Hepatocyte (in vitro differentiated cells): Measurements from ENCODE around the gene EVA1A. TPM values are rescaled to one million over a fixed set of nuclear protein-coding genes. Genes with fewer than 3 reads are reported as not detected.

Source experiments
- DNase-seq: peaks from one replicate; pipeline ENCODE4 v3.0.0-alpha.2; 2016; ENCODE audit warnings: low spot score
- H2AFZ ChIP-seq: fragments of 200-600 bp; sonication (generic); 2 replicates; pipeline ENCODE4 v1.6.0; 2016; ENCODE audit warnings: antibody characterized with exemption, mild to moderate bottlenecking
- H3K27ac ChIP-seq: fragments of 200-600 bp; sonication (generic); 2 replicates; pipeline ENCODE4 v1.5.1; 2016; ENCODE audit warnings: mild to moderate bottlenecking
- H3K27me3 ChIP-seq: fragments of 200-600 bp; sonication (generic); 2 replicates; pipeline ENCODE4 v1.6.1; 2016
- H3K36me3 ChIP-seq: fragments of 200-600 bp; sonication (generic); replicated peaks from 2 replicates; pipeline ENCODE4 v1.5.1; 2016; ENCODE audit warnings: low read depth; ENCODE audit not compliant: insufficient read depth
- H3K4me1 ChIP-seq: fragments of 200-600 bp; sonication (generic); 2 replicates; pipeline ENCODE4 v1.5.1; 2016; ENCODE audit warnings: mild to moderate bottlenecking, moderate library complexity; ENCODE audit not compliant: insufficient read depth
- H3K4me2 ChIP-seq: fragments of 200-600 bp; sonication (generic); 2 replicates; pipeline ENCODE4 v1.6.0; 2016
- H3K4me3 ChIP-seq: fragments of 200-600 bp; sonication (generic); 2 replicates; pipeline ENCODE4 v1.5.1; 2016; ENCODE audit warnings: mild to moderate bottlenecking
- H3K79me2 ChIP-seq: fragments of 200-600 bp; sonication (generic); 2 replicates; pipeline ENCODE4 v1.6.0; 2017; ENCODE audit warnings: mild to moderate bottlenecking
- H3K9me2 ChIP-seq: fragments of 200-600 bp; sonication (generic); replicated peaks from 2 replicates; pipeline ENCODE4 v1.6.0; 2017; ENCODE audit warnings: mild to moderate bottlenecking; ENCODE audit not compliant: insufficient read depth
- H3K9me3 ChIP-seq: fragments of 200-600 bp; sonication (generic); 2 replicates; pipeline ENCODE4 v1.5.1; 2016; ENCODE audit warnings: low read depth, mild to moderate bottlenecking
- H4K20me1 ChIP-seq: fragments of 200-600 bp; sonication (generic); 2 replicates; pipeline ENCODE4 v1.6.0; 2016; ENCODE audit warnings: mild to moderate bottlenecking; ENCODE audit not compliant: insufficient read depth, poor library complexity, severe bottlenecking
- CTCF ChIP-seq: fragments of 200-600 bp; sonication (generic); IDR thresholded peaks from 2 replicates; pipeline ENCODE4 v1.5.1; 2016; ENCODE audit warnings: antibody characterized with exemption, mild to moderate bottlenecking; ENCODE audit not compliant: poor library complexity
- EZH2 ChIP-seq: fragments of 200-600 bp; sonication (generic); IDR thresholded peaks from 2 replicates; pipeline ENCODE4 v1.6.1; 2016; ENCODE audit warnings: antibody characterized with exemption, mild to moderate bottlenecking, borderline replicate concordance
- EZH2phosphoT487 ChIP-seq: fragments of 200-600 bp; sonication (generic); IDR thresholded peaks from one replicate; pipeline ENCODE4 v1.6.1; 2018; ENCODE audit warnings: antibody characterized with exemption, mild to moderate bottlenecking, low read depth, moderate library complexity; ENCODE audit not compliant: unreplicated experiment, severe bottlenecking
- whole genome bisulfite sequencing: methylation state at CpG from one replicate; pipeline ENCODE4 v1.1.6; 2016; ENCODE audit warnings: low lambda C conversion rate; ENCODE audit errors: missing lambda C conversion rate; 5-methylcytosine and 5-hydroxymethylcytosine counted together
- polyA plus RNA-seq: library from polyadenylated mRNA; unstranded; fragments of >200 nt; fragmentation: Nextera tagmentation; extraction: Ambion mirVana; gene quantifications from 2 replicates; pipeline ENCODE4 v1.2.1, GENCODE V29; 2016
- total RNA-seq: library from RNA; depleted of rRNA; stranded (reverse); fragments of >200 nt; gene quantifications from 2 replicates; pipeline ENCODE4 v1.2.3, GENCODE V29; 2014

Gene EVA1A
- total and polyA plus RNA-seq, 2 experiments from 2014 or later, result 15.3 to 30.8 TPM

- H3K4me2 ChIP-seq, result no peak overlapping the region
- no peak overlapping the region for H2AFZ ChIP-seq
- no peak overlapping the region for H3K4me3 ChIP-seq
- peaks cover 15% of the 10 kb centered on the region for H3K4me1 ChIP-seq
- H3K36me3 ChIP-seq, result no peaks in the 10 kb centered on the region
- no peaks in the 10 kb centered on the region for H3K9me2 ChIP-seq
- H4K20me1 ChIP-seq, result no peaks in the 10 kb centered on the region
- no peak overlapping the region for H3K27ac ChIP-seq
- TF ChIP-seq EZH2 (no peak), EZH2phosphoT487 (no peak), CTCF (no peak)
- H3K79me2 ChIP-seq, result no peaks in the 10 kb centered on the region
- WGBS, result 82% methylated on average over 3 of the region's 3 CpGs
- no peaks in the 10 kb centered on the region for H3K9me3 ChIP-seq
- H3K27me3 ChIP-seq, result no peaks in the 10 kb centered on the region
- DNase-seq, result no peak
These were observed 39.4 kb downstream of the EVA1A start for GRCh38 chr2:75521225-75521872.

GRCh38 chr2:75519843-75520242 is 40.9 kb downstream of the EVA1A start:
- Histone ChIP-seq H3K4me2 (no peak overlapping the region), H3K4me1 (peaks cover 15% of the 10 kb centered on the region), H2AFZ (no peak overlapping the region), H3K9me3 (no peaks in the 10 kb centered on the region), H3K9me2 (no peaks in the 10 kb centered on the region), H3K4me3 (no peak overlapping the region), H3K79me2 (no peaks in the 10 kb centered on the region), H3K36me3 (no peaks in the 10 kb centered on the region), H3K27ac (no peak overlapping the region), H3K27me3 (no peaks in the 10 kb centered on the region), H4K20me1 (no peaks in the 10 kb centered on the region)
- TF ChIP-seq EZH2 (no peak), CTCF (no peak), EZH2phosphoT487 (no peak)
- no peak for DNase-seq

GRCh38 chr2:75518638-75519465 is 41.9 kb downstream of the EVA1A start:
- Histone ChIP-seq H4K20me1 (no peaks in the 10 kb centered on the region), H3K27ac (peak overlapping the region; percentile 26), H3K4me1 (peaks cover 15% of the 10 kb centered on the region), H3K27me3 (no peaks in the 10 kb centered on the region), H3K9me3 (no peaks in the 10 kb centered on the region), H3K79me2 (no peaks in the 10 kb centered on the region), H3K4me3 (no peak overlapping the region), H2AFZ (no peak overlapping the region), H3K36me3 (no peaks in the 10 kb centered on the region), H3K4me2 (no peak overlapping the region), H3K9me2 (no peaks in the 10 kb centered on the region)
- peak; percentile 28 for DNase-seq
- WGBS, result 87% methylated on average over 10 of the region's 10 CpGs
- no peak for TF ChIP-seq EZH2phosphoT487

DNA sequence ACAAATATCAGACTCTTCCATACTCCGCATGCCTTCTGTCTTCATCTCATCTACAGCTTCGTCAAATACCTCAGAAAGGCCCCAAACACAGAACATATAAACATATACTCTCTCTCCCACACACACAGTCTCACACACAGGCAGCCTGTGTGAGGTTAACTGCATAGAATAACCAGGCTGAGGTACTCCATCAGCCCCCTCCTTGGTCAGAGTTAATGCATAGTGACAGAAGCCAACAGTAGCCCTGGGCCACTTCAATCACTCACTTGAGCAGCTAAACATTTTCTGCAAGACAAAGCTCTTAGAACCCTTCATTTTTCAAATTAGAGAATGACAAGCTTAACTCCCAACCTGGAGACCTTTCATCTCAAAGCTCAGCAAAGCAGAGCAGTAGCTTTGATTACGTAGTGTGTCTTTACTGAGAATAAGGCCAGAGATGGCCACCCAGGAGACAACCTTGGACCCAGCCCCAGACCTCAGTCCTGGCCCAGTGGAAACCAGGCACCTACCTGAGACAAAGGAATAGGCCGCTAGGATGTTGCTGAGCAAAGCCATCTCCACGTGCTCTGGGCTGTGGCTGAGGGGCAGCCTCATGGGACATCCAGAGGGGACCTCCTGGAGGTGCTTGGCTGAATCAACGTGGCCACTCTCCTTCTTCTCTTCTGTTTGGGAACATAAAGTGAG is 43.0 kb downstream of the EVA1A start:
- no peak overlapping the region for H3K4me3 ChIP-seq
- no peak for DNase-seq
- no peaks in the 10 kb centered on the region for H3K9me2 ChIP-seq
- H3K4me1 ChIP-seq, result peaks cover 15% of the 10 kb centered on the region
- H4K20me1 ChIP-seq, result no peaks in the 10 kb centered on the region
- peaks cover 3% of the 10 kb centered on the region for H3K79me2 ChIP-seq
- no peaks in the 10 kb centered on the region for H3K9me3 ChIP-seq
- no peaks in the 10 kb centered on the region for H3K36me3 ChIP-seq
- WGBS, result 86% methylated on average over 6 of the region's 6 CpGs
- no peak overlapping the region for H2AFZ ChIP-seq
- no peaks in the 10 kb centered on the region for H3K27me3 ChIP-seq
- H3K27ac ChIP-seq, result peak overlapping the region; percentile 71
- no peak for TF ChIP-seq EZH2phosphoT487
- TF ChIP-seq CTCF, result no peak
- TF ChIP-seq EZH2, result no peak
- no peak overlapping the region for H3K4me2 ChIP-seq
